PC-9 (cell line): Measurements from ENCODE around the gene RIBC1.

Experiments used
- CTCF ChIP-seq: fragments of 200-600 bp; sonication (generic); conservative IDR thresholded peaks from 2 replicates; pipeline ENCODE4 v1.6.1; 2017; ENCODE audit warnings: mixed run types, antibody characterized with exemption, mild to moderate bottlenecking, moderate library complexity
- EZH2 ChIP-seq: fragments of 200-600 bp; sonication (generic); IDR thresholded peaks from 2 replicates; pipeline ENCODE4 v1.8.0; 2017; ENCODE audit warnings: antibody characterized with exemption, low read depth

- TF ChIP-seq CTCF (no peak), EZH2 (no peak)
Measured at GRCh38 chrX:53421772-53422085, 944 bp upstream of the RIBC1 start.
